K562 (cell line): ENCODE measurements around the gene BLCAP. TPM values are rescaled to one million over a fixed set of nuclear protein-coding genes. Genes with fewer than 3 reads are reported as not detected.

Experiments
- ATAC-seq: fragments of 200-7000 bp; cut with Tn5 transposase; 3 replicates; pipeline ENCODE4 v1.9.1; 2020; ENCODE audit warnings: moderate library complexity
- BruUV-seq: library from RNA; stranded (reverse); fragments of 400-500 nt; replicated peaks from 2 replicates; lab custom pipeline; 2021; lab: Mats Ljungman, UMichigan
- CTCF ChIA-PET: fragments of 300-600 bp; formaldehyde crosslinking; extraction: SDS; loops from one replicate; lab custom pipeline; 2021; ENCODE audit warnings: low intra/inter-chr PET ratio; lab: Yijun Ruan, JAX
- POLR2A ChIA-PET: fragments of 300-600, 350-650 bp; sonication (Branson Sonifier 250); formaldehyde crosslinking; extraction: SDS; loops from one replicate; lab custom pipeline; 2021; ENCODE audit warnings: antibody characterized with exemption, inconsistent platforms; lab: Yijun Ruan, JAX
- DNase-seq, 4 experiments: peaks; one replicate each; pipeline versions ENCODE4 v3.0.0 to v3.0.0-alpha.2; 2011 to 2018; ENCODE audit warnings: low spot score in 3 of 4, mixed read lengths in 3 of 4; ENCODE audit errors: extremely low read depth in 1 of 4
- FAIRE-seq: peaks from 2 replicates; lab custom pipeline; 2011; peaks lifted over from hg19 to GRCh38; lab: Jason Lieb, UNC
- H2AFZ ChIP-seq: 2 replicates; pipeline ENCODE4 v1.6.0; 2011; ENCODE audit warnings: low read depth, low read length, control low read depth, inconsistent platforms
- H3K27ac ChIP-seq: fragments of 200-600 bp; 3 replicates; pipeline ENCODE4 v1.8.0; 2011; ENCODE audit warnings: low read depth, mild to moderate bottlenecking, control low read depth, inconsistent platforms, low read length, moderate library complexity, mixed read lengths; ENCODE audit errors: extremely low read depth
- H3K27me3 ChIP-seq, 2 experiments: fragments of 300-600 bp in 1 of 2; 2 replicates in 1 of 2; 3 replicates in 1 of 2; pipeline versions ENCODE4 v1.6.0 to v1.8.0; 2011; ENCODE audit warnings: inconsistent platforms in 2 of 2, low read length in 2 of 2, mild to moderate bottlenecking in 1 of 2, mixed read lengths in 1 of 2, moderate library complexity in 1 of 2; ENCODE audit not compliant: control insufficient read depth in 2 of 2, insufficient read depth in 2 of 2
- H3K36me3 ChIP-seq: fragments of 300-600 bp; 3 replicates; pipeline ENCODE4 v1.8.0; 2011; ENCODE audit warnings: mild to moderate bottlenecking, low read length, inconsistent platforms; ENCODE audit not compliant: control insufficient read depth, insufficient read depth
- H3K4me1 ChIP-seq, 2 experiments: fragments of 200-600 bp in 1 of 2; replicated peaks in 1 of 2; 2 replicates in 1 of 2; 3 replicates in 1 of 2; pipeline versions ENCODE4 v1.5.1 to v1.8.0; 2011; ENCODE audit warnings: inconsistent platforms in 2 of 2, low read length in 2 of 2, mild to moderate bottlenecking in 1 of 2, mixed read lengths in 1 of 2, moderate library complexity in 1 of 2; ENCODE audit not compliant: control insufficient read depth in 2 of 2, insufficient read depth in 2 of 2
- H3K4me2 ChIP-seq: 2 replicates; pipeline ENCODE4 v1.6.1; 2011; ENCODE audit warnings: low read length, control low read depth, inconsistent platforms, mixed read lengths; ENCODE audit not compliant: insufficient read depth
- H3K4me3 ChIP-seq: fragments of 200-600 bp; sonication (generic), shearing (Covaris generic); 2 replicates; pipeline ENCODE4 v1.5.1; 2016; ENCODE audit warnings: control low read depth, inconsistent platforms
- H3K79me2 ChIP-seq: fragments of 200-600 bp; 3 replicates; pipeline ENCODE4 v1.8.0; 2011; ENCODE audit warnings: low read length, inconsistent platforms; ENCODE audit not compliant: control insufficient read depth, insufficient read depth
- H3K9ac ChIP-seq, 2 experiments: 2 replicates each; pipeline versions ENCODE4 v1.6.0 to v1.6.1; 2011; ENCODE audit warnings: low read depth in 2 of 2, low read length in 2 of 2, control low read depth in 1 of 2, inconsistent platforms in 1 of 2, mild to moderate bottlenecking in 1 of 2, mixed read lengths in 1 of 2; ENCODE audit not compliant: insufficient read depth in 1 of 2
- H3K9me1 ChIP-seq: one replicate; pipeline ENCODE4 v1.6.0; 2011; ENCODE audit warnings: inconsistent platforms, mild to moderate bottlenecking, low read length, moderate library complexity; ENCODE audit not compliant: control insufficient read depth, insufficient read depth
- H3K9me3 ChIP-seq: replicated peaks from 2 replicates; pipeline ENCODE4 v1.5.1; 2011; ENCODE audit warnings: low read depth, low read length, inconsistent platforms; ENCODE audit not compliant: control insufficient read depth, insufficient read depth
- H4K20me1 ChIP-seq: replicated peaks from 2 replicates; pipeline ENCODE4 v1.6.1; 2011; ENCODE audit warnings: low read length, inconsistent platforms, mixed read lengths; ENCODE audit not compliant: control insufficient read depth, insufficient read depth
- ATF3 ChIP-seq, 2 experiments: fragments of 450-650 bp in 1 of 2; sonication (generic) in 1 of 2; formaldehyde crosslinking in 1 of 2; IDR thresholded peaks in 1 of 2; conservative IDR thresholded peaks in 1 of 2; 2 replicates each; pipeline versions ENCODE4 v1.6.1 to v1.8.1; 2016 to 2023; ENCODE audit warnings: mild to moderate bottlenecking in 2 of 2, moderate library complexity in 2 of 2, inconsistent platforms in 1 of 2, missing genetic modification reagents in 1 of 2
- EZH2 ChIP-seq: IDR thresholded peaks from 2 replicates; pipeline ENCODE4 v1.6.1; 2012; ENCODE audit warnings: low read depth, mild to moderate bottlenecking, inconsistent platforms, low read length, borderline replicate concordance
- PML ChIP-seq: IDR thresholded peaks from 2 replicates; pipeline ENCODE4 v1.6.1; 2012; ENCODE audit warnings: low read length, inconsistent platforms
- TEAD4 ChIP-seq, 2 experiments: sonication (generic) in 1 of 2; formaldehyde crosslinking in 1 of 2; IDR thresholded peaks; 2 replicates each; pipeline versions ENCODE4 v1.6.1 to v1.8.0; 2012 to 2022; ENCODE audit warnings: borderline replicate concordance in 1 of 2, inconsistent platforms in 1 of 2, low read length in 1 of 2, mild to moderate bottlenecking in 1 of 2, missing genetic modification reagents in 1 of 2
- VEZF1 ChIP-seq: fragments of 200-800 bp; sonication (Bioruptor generic); IDR thresholded peaks from 2 replicates; pipeline ENCODE4 v1.6.1; 2017; ENCODE audit warnings: missing genetic modification characterization, missing compliant biosample characterization
- ZNF76 ChIP-seq: fragments of 250-450 bp; sonication (Bioruptor Pico); IDR thresholded peaks from 2 replicates; pipeline ENCODE4 v1.4.0; 2020; ENCODE audit warnings: mild to moderate bottlenecking, moderate library complexity, borderline replicate concordance
- ZNF79 ChIP-seq: fragments of 250-450 bp; sonication (Bioruptor Pico); IDR thresholded peaks from 2 replicates; pipeline ENCODE4 v1.4.0; 2020; ENCODE audit warnings: low read depth, mild to moderate bottlenecking, moderate library complexity
- WGBS: fragments of 100-300 bp; shearing (Covaris generic); methylation state at CpG from one replicate; pipeline ENCODE4 v1.1.6; 2016; ENCODE audit warnings: low coverage, mixed read lengths; ENCODE audit not compliant: insufficient coverage; ENCODE audit errors: missing lambda C conversion rate; 5-methylcytosine and 5-hydroxymethylcytosine counted together
- in situ Hi-C: fragments of 300-500 bp; cut with MboI; formaldehyde crosslinking; loops from 4 replicates; pipeline ENCODE4 v1.15.0; 2018; ENCODE audit warnings: inconsistent platforms, mixed read lengths
- intact Hi-C: fragments of 100-400 bp; cut with micrococcal nuclease; formaldehyde crosslinking; loops from 2 replicates; pipeline ENCODE4 v1.14.2; 2022
- polyA plus RNA-seq, 8 experiments: library from polyadenylated mRNA; depleted of rRNA in 4 of 8; stranded (reverse) in 5 of 8; unstranded in 3 of 8; fragments of >200 nt; fragmentation: Nextera tagmentation in 2 of 8; fragmentation: Illumina TruSeq in 1 of 8; extraction: Ambion mirVana in 2 of 8; extraction: Trizol in 1 of 8; gene quantifications; 2 replicates each; pipeline versions ENCODE4 v1.2.1 to v1.2.3, GENCODE V29; 2011 to 2014; ENCODE audit warnings: inconsistent platforms in 1 of 8, missing spikeins in 1 of 8
- total RNA-seq, 7 experiments: library from RNA; depleted of rRNA in 6 of 7; stranded (reverse); fragments of >200 nt in 6 of 7; fragmentation: Illumina TruSeq in 2 of 7; extraction: Trizol in 2 of 7; gene quantifications; 2 replicates each; pipeline versions ENCODE4 v1.2.1 to v1.2.3, GENCODE V29; 2011 to 2021; ENCODE audit warnings: low replicate concordance in 1 of 7
- TF ChIP-seq, protein P1 (sequence below): sonication (generic); IDR thresholded peaks from 2 replicates; pipeline ENCODE4 v1.6.1; 2016

BLCAP gene
- total and polyA plus RNA-seq, 9 of the 15 experiments (the other 6 are each of a cell fraction or from before 2014, with no cell fraction given): 16.9 to 41.5 (median 27.6) TPM

GRCh38 chr20:37518059-37518458 lies 9.6 kb downstream of the BLCAP start:
- no TSS peak for BruUV-seq
- TF ChIP-seq TEAD4 (IDR thresholded peaks at IDR 0.05; ENCODE audit: low read length) (no peak), TEAD4 (CRISPR knock-in tag; IDR thresholded peaks at IDR 0.05; ENCODE audit: borderline replicate concordance) (no peak), VEZF1 (CRISPR knock-in tag) (no peak), PML (no peak), ZNF76 (CRISPR knock-in tag) (no peak), EZH2 (no peak), ATF3 (IDR thresholded peaks at IDR 0.05) (no peak), ATF3 (CRISPR knock-in tag; conservative IDR thresholded peaks at IDR 0.05) (no peak), ZNF79 (no peak)
- TF ChIP-seq, protein P1, sequence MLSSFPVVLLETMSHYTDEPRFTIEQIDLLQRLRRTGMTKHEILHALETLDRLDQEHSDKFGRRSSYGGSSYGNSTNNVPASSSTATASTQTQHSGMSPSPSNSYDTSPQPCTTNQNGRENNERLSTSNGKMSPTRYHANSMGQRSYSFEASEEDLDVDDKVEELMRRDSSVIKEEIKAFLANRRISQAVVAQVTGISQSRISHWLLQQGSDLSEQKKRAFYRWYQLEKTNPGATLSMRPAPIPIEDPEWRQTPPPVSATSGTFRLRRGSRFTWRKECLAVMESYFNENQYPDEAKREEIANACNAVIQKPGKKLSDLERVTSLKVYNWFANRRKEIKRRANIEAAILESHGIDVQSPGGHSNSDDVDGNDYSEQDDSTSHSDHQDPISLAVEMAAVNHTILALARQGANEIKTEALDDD: no peak
- intact Hi-C loops: no loop called here
- ChIA-PET POLR2A (no interaction called here), CTCF (no interaction called here)
- peaks cover 25% of the 10 kb centered on the region; the same call in 1 of the 3 replicates for H3K36me3 ChIP-seq
- H3K4me3 ChIP-seq: no peak overlapping the region
- no peak for DNase-seq
- no peaks in the 10 kb centered on the region; the same call in 1 of the 2 replicates for H3K9me3 ChIP-seq
- H3K79me2 ChIP-seq: peaks cover 5% of the 10 kb centered on the region; the same call in 2 of the 3 replicates
- WGBS: 84% methylated on average over 7 of the region's 7 CpGs
- no peaks in the 10 kb centered on the region for H3K9me1 ChIP-seq
- H3K27ac ChIP-seq: no peak overlapping the region
- in situ Hi-C loops: no loop called here
- H3K27me3 ChIP-seq: no peaks in the 10 kb centered on the region
- ATAC-seq: no peak
- no peak overlapping the region for H3K4me2 ChIP-seq
- no peak overlapping the region for H3K9ac ChIP-seq
- H3K4me1 ChIP-seq: peaks cover 0 to 5% of the 10 kb centered on the region in 2 experiments; a peak in 2 of 5 replicates
- H4K20me1 ChIP-seq: no peaks in the 10 kb centered on the region
- H2AFZ ChIP-seq: no peak overlapping the region
- FAIRE-seq: no peak
